DOHH2 (cell line): ENCODE measurements around the gene GOLT1A.

Source experiments
- EZH2phosphoT487 ChIP-seq: fragments of 200-600 bp; sonication (generic); IDR thresholded peaks from 2 replicates; pipeline ENCODE4 v1.6.1; 2017; ENCODE audit warnings: borderline replicate concordance, mild to moderate bottlenecking, antibody characterized with exemption, low read length, moderate library complexity, mixed read lengths
- TF ChIP-seq, protein P1 (sequence below): fragments of 200-600 bp; sonication (generic); IDR thresholded peaks from one replicate; pipeline ENCODE4 v1.5.1; 2014; ENCODE audit warnings: antibody characterized with exemption, mild to moderate bottlenecking, low read depth, low read length; ENCODE audit not compliant: poor library complexity, severe bottlenecking

DNA sequence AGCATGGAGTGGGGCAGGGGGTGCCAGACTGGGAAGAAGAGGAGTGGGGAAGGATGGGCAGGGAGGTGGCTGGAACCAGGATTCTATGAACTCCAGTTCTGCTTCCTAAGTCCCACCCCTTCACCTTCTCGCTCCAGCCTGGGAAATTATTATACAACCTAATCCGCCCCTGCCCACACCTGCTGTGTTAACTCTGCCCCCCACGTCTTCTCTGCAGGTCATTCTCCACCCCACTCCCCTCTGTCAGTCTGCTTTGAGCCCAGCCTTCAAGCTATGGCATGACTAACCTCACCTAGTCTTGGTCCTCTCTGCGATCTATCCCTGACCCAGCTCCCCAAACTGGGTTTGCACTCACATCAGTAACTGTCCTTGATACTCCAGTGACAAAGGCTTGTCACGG lies 46.0 kb upstream of the GOLT1A start:
- TF ChIP-seq, protein P1, sequence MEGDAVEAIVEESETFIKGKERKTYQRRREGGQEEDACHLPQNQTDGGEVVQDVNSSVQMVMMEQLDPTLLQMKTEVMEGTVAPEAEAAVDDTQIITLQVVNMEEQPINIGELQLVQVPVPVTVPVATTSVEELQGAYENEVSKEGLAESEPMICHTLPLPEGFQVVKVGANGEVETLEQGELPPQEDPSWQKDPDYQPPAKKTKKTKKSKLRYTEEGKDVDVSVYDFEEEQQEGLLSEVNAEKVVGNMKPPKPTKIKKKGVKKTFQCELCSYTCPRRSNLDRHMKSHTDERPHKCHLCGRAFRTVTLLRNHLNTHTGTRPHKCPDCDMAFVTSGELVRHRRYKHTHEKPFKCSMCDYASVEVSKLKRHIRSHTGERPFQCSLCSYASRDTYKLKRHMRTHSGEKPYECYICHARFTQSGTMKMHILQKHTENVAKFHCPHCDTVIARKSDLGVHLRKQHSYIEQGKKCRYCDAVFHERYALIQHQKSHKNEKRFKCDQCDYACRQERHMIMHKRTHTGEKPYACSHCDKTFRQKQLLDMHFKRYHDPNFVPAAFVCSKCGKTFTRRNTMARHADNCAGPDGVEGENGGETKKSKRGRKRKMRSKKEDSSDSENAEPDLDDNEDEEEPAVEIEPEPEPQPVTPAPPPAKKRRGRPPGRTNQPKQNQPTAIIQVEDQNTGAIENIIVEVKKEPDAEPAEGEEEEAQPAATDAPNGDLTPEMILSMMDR, result no peak
- TF ChIP-seq EZH2phosphoT487, result no peak
